Tibial nerve (tissue), 4 donors: Measurements from ENCODE around the gene SUB1. TPM values are rescaled to one million over a fixed set of nuclear protein-coding genes. Genes with fewer than 3 reads are reported as not detected.

Source experiments
- DNase-seq, 2 donors: peaks; one replicate each; pipeline ENCODE4 v3.0.0-alpha.2; 2019; ENCODE audit warnings: low spot score in 2 of 2
- H3K27ac ChIP-seq, 4 donors: fragments of 200-600 bp; sonication (generic) in 3 of 4; one replicate each; pipeline ENCODE4 v1.5.1; 2017 to 2019; ENCODE audit warnings: mild to moderate bottlenecking in 1 of 4
- H3K27me3 ChIP-seq, 2 donors: fragments of 200-600 bp; sonication (generic) in 1 of 2; one replicate each; pipeline versions ENCODE4 v1.5.1 to v1.6.0; 2017 to 2019
- H3K36me3 ChIP-seq, 3 donors: fragments of 200-600 bp; sonication (generic); one replicate each; pipeline ENCODE4 v1.5.1; 2018 to 2019
- H3K4me1 ChIP-seq, 4 donors: fragments of 200-600 bp; sonication (generic) in 3 of 4; one replicate each; pipeline ENCODE4 v1.5.1; 2017 to 2019
- H3K4me3 ChIP-seq, 4 donors: fragments of 200-600 bp; sonication (generic) in 3 of 4; one replicate each; pipeline ENCODE4 v1.5.1; 2017 to 2019; ENCODE audit warnings: mild to moderate bottlenecking in 1 of 4, moderate library complexity in 1 of 4
- H3K9me3 ChIP-seq, 4 donors: fragments of 200-600 bp; sonication (generic) in 3 of 4; one replicate each; pipeline ENCODE4 v1.5.1; 2017 to 2019
- CTCF ChIP-seq, 5 experiments: fragments of 200-600 bp in 3 of 5; fragments of 450-650 bp in 2 of 5; sonication (generic) in 3 of 5; IDR thresholded peaks; one replicate each; pipeline ENCODE4 v1.5.1; 2016 to 2019; ENCODE audit warnings: antibody characterized with exemption in 5 of 5, mild to moderate bottlenecking in 3 of 5, moderate library complexity in 2 of 5
- EP300 ChIP-seq, 2 donors: sonication (generic); formaldehyde crosslinking; IDR thresholded peaks; one replicate each; pipeline ENCODE4 v1.6.1; 2017; ENCODE audit warnings: antibody characterized with exemption in 2 of 2, mild to moderate bottlenecking in 1 of 2
- POLR2A ChIP-seq, 2 donors: fragments of 450-650 bp; IDR thresholded peaks; one replicate each; pipeline ENCODE4 v1.6.1; 2017; ENCODE audit warnings: antibody characterized with exemption in 2 of 2, mild to moderate bottlenecking in 2 of 2, moderate library complexity in 2 of 2
- WGBS, 2 donors: methylation state at CpG; one replicate each; pipeline ENCODE4 v1.1.5; 2018; 5-methylcytosine and 5-hydroxymethylcytosine counted together
- total RNA-seq, 4 donors: library from RNA; depleted of rRNA; stranded (reverse); fragments of >200 nt; gene quantifications; one replicate each; pipeline ENCODE4 v1.1.0, GENCODE V29; 2016

SUB1 gene
- total RNA-seq, 4 donors from 2014 or later = 78.0 to 110 (median 88.6) TPM

- Histone ChIP-seq H3K9me3 (no peaks in the 10 kb centered on the region), H3K27me3 (no peaks in the 10 kb centered on the region), H3K4me1 (peaks cover 0 to 51% (median 9%) of the 10 kb centered on the region in 4 donors), H3K36me3 (peaks cover 0 to 63% (median 8%) of the 10 kb centered on the region in 3 donors), H3K27ac (no peak overlapping the region), H3K4me3 (no peak overlapping the region)
- 43 to 54% methylated on average over 2 of the region's 2 CpGs for WGBS, 2 donors
- TF ChIP-seq POLR2A (IDR thresholded peaks at IDR 0.05) (no peak), CTCF (IDR thresholded peaks at IDR 0.05) (no peak), EP300 (IDR thresholded peaks at IDR 0.05) (no peak)
- no peak for DNase-seq
Measured at GRCh38 chr5:32597041-32597629, 11.8 kb downstream of the SUB1 start.

- Histone ChIP-seq H3K36me3 (peaks cover 0 to 50% (median 8%) of the 10 kb centered on the region in 3 donors), H3K4me1 (peaks cover 0 to 46% (median 7%) of the 10 kb centered on the region in 4 donors), H3K9me3 (no peaks in the 10 kb centered on the region), H3K27me3 (no peaks in the 10 kb centered on the region), H3K4me3 (no peak overlapping the region), H3K27ac (no peak overlapping the region)
- no peak for TF ChIP-seq POLR2A (IDR thresholded peaks at IDR 0.05)
- TF ChIP-seq CTCF (IDR thresholded peaks at IDR 0.05) = no peak
- no peak for TF ChIP-seq EP300 (IDR thresholded peaks at IDR 0.05)
- no peak for DNase-seq
- WGBS, 2 donors = 84 to 91% methylated on average over 3 of the region's 3 CpGs
Measured at GRCh38 chr5:32598260-32598937, 13.0 kb downstream of the SUB1 start.

GRCh38 chr5:32598997-32599549 is 13.7 kb downstream of the SUB1 start:
- H3K27me3 ChIP-seq = no peaks in the 10 kb centered on the region
- WGBS, 2 donors = 50 to 63% methylated on average over 3 of the region's 3 CpGs
- peaks cover 0 to 45% (median 8%) of the 10 kb centered on the region in 3 donors for H3K36me3 ChIP-seq
- peaks cover 0 to 46% (median 7%) of the 10 kb centered on the region in 4 donors for H3K4me1 ChIP-seq
- peak overlapping the region in 2 of 4 donors; percentile 15 to 56 for H3K27ac ChIP-seq
- no peak overlapping the region for H3K4me3 ChIP-seq
- no peak for DNase-seq
- TF ChIP-seq CTCF (IDR thresholded peaks at IDR 0.05) (no peak), EP300 (IDR thresholded peaks at IDR 0.05) (no peak), POLR2A (IDR thresholded peaks at IDR 0.05) (no peak)
- H3K9me3 ChIP-seq = no peaks in the 10 kb centered on the region

GRCh38 chr5:32600054-32600622 is 14.8 kb downstream of the SUB1 start:
- peak overlapping the region in 2 of 4 donors; percentile 15 to 56 for H3K27ac ChIP-seq
- TF ChIP-seq EP300 (IDR thresholded peaks at IDR 0.05) = no peak
- no peak for TF ChIP-seq CTCF (IDR thresholded peaks at IDR 0.05)
- TF ChIP-seq POLR2A (IDR thresholded peaks at IDR 0.05) = no peak
- no peaks in the 10 kb centered on the region for H3K9me3 ChIP-seq
- DNase-seq = peak in 1 of 2 donors; percentile 17
- 34 to 42% methylated on average over 4 of the region's 4 CpGs for WGBS, 2 donors
- H3K36me3 ChIP-seq = peaks cover 0 to 46% (median 8%) of the 10 kb centered on the region in 3 donors
- H3K27me3 ChIP-seq = no peaks in the 10 kb centered on the region
- no peak overlapping the region for H3K4me3 ChIP-seq
- peaks cover 0 to 42% (median 7%) of the 10 kb centered on the region in 4 donors for H3K4me1 ChIP-seq
